ENCODE results near the gene CELSR1.

- TF ChIP-seq, protein P1, sequence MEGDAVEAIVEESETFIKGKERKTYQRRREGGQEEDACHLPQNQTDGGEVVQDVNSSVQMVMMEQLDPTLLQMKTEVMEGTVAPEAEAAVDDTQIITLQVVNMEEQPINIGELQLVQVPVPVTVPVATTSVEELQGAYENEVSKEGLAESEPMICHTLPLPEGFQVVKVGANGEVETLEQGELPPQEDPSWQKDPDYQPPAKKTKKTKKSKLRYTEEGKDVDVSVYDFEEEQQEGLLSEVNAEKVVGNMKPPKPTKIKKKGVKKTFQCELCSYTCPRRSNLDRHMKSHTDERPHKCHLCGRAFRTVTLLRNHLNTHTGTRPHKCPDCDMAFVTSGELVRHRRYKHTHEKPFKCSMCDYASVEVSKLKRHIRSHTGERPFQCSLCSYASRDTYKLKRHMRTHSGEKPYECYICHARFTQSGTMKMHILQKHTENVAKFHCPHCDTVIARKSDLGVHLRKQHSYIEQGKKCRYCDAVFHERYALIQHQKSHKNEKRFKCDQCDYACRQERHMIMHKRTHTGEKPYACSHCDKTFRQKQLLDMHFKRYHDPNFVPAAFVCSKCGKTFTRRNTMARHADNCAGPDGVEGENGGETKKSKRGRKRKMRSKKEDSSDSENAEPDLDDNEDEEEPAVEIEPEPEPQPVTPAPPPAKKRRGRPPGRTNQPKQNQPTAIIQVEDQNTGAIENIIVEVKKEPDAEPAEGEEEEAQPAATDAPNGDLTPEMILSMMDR (conservative IDR thresholded peaks at IDR 0.05; ENCODE audit: low read depth, low read length), result no peak
- no peak for TF ChIP-seq EZH2 (IDR thresholded peaks at IDR 0.05; ENCODE audit: low read length, unreplicated experiment)
- no peak for TF ChIP-seq EZH2phosphoT487 (IDR thresholded peaks at IDR 0.05; ENCODE audit: borderline replicate concordance, low read length)
Observed at GRCh38 chr22:46339956-46340355, 197.5 kb downstream of the CELSR1 start.

All from PC-3 (cell line).